Stimulated activated CD8-positive, alpha-beta memory T cell treated with anti-CD3 and anti-CD28 coated beads, Interleukin-15, amount 100 ng/mL, for 24 hours (primary cell): Measurements from ENCODE around the gene ROBO2.

Experiments
- DNase-seq: peaks from one replicate; pipeline ENCODE4 v3.0.0-alpha.2; 2020; ENCODE audit warnings: low read depth

Gene ROBO2

DNA sequence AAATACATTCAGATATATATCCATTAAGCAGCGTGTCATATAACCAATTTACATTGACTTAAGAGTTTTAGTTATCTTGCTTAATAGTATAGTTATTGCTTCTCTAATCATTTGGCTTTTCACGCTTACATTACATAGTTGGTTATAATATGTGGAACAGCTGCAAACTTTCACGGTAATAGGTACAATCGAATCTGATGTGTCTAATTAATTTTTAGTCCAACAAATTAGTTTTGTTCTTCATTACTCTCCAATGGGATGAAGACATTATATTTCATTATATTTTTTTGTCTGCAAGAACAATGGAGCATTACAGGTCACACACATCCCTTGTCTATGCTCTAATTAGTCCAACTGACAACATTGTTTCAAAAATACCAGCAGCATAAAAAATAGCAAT is 546.3 kb downstream of the ROBO2 start:
- no peak for DNase-seq

DNA sequence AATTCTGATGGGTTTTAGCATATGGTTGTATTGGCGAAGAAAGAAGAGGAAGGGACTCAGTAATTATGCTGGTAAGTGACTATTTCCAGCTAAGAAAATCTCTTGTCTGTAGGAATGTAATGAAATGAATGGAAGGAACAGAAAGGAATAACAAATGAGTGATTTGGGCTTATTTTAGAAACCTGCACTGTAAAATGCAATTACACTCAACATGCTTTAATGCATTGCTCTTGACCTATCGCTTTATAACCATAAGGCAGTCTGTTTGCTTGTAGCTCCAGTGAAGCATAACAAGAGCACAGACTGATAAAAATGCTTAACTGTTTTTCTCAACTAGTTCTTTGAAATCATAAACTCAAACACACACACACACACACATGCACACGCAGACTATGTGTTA is 549.0 kb downstream of the ROBO2 start:
- DNase-seq = no peak

DNA sequence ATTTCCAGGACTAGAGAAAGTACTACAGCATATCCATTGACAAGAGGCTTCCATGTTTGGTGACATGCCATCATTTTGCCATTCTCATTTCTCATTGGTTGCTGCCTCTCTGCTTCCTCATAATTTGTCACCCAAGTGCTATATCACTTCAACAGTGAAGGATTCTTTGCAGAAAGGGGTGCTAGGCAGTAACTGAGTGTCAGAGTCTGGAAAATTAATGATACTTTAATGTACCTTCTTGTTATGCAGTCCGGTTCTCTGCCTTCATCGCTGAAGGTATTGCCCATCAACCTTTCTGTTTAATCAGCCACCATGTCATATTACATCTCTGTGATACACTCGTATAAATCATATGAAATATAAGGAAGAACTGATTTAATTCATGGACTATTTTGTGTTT is 550.3 kb downstream of the ROBO2 start:
- DNase-seq = no peak

DNA sequence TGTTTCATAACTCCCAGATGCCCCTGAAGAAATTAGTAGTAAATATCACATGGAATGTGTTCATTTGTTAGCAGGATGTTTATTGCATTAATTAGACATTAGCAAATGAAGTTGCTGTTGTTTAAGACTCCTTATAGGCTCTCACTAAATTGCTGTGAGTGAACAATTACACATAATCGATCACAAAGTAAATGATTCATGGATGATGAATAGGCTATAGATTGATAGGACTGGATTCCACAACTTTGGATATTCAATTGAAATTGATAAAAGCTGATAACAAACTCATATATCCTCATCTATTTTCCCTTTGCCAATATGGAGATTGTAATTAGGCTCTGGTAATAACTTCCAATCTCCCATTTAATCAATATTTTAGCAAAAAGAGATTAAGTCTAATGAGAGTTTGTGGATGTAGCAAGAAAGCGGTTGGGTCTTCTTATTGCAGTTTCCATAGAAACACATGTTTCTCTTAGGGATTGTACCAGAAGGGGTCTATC is 555.5 kb downstream of the ROBO2 start:
- DNase-seq = no peak

GRCh38 chr3:77599948-77600347 is 560.0 kb downstream of the ROBO2 start:
- DNase-seq = no peak

DNA sequence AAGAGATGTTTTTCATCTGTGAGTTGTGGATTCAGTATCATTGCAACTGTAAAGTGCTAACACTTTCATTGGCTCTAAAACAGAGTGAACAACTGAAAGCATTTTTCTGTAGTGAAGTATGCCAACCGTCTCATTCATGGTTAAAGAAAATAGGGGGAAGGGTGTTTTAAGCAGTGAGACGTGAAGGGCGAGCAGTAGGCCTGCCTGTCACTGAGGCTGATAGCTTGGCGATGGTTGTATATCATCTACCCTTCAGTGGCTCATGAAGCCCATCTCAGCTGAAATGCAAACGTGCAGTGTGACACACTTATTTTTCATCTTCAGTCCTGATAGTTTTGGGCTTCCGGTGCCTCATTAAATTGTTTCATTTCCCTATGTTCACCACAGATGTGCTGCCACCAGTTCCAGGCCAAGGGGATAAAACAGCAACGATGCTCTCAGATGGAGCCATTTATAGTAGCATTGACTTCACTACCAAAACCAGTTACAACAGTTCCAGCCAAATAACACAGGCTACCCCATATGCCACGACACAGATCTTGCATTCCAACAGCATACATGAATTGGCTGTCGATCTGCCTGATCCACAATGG is 562.0 kb downstream of the ROBO2 start:
- no peak for DNase-seq

DNA sequence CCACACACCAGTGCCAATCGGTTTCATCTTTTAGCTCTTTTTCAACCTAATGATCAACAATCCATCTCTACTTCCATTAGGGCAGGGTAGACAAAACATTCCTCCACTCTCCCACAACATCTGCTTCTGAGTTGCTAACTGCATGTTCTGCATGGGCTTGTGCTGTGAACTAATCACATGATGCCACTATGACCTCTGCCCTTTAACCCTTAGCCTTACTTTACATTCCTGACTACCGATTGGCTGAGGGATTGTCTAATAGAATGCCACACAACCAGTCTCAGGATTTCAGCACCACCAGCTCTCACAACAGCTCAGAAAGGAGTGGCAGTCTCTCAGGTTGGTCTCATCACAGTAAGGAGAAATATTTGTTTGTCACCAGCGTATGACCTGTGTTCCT is 562.8 kb downstream of the ROBO2 start:
- DNase-seq = no peak

DNA sequence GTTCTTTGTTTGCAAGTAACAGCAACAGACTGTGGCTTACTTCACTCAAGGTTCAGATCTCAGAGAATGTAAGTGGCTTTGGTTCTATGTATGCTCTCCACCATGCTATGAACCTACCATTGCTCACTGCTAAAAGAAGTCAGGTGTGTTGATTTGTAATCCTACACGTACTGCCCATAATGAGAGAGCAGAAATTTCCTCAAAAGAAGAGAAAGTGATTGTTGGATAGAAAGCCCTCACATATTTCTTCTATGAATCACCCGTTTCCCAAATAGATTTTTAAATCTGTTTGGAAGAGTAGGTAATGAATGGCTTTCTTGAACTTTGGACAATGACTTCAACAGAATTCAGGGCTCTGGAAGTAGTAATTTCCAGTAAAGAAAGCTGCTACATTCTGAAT is 565.4 kb downstream of the ROBO2 start:
- DNase-seq = no peak

DNA sequence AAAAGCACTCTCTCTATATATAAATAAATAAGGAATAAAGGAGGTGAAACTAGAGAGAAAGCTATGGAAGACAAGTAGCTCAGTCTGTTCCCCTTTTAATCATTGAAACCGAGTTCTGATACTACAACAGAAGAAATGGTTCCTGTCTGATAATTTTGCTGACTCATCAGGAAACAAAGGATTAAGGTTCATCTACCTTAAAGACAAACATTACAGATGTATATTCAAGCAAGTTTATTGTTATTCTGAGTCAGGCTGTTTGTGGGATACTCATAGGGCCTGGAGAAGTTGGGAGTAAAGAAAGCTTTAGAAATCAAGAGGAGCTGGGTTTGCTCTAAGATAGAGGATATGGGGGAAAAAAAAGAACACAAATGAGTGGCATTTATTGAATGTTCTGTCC is 566.0 kb downstream of the ROBO2 start:
- DNase-seq = no peak

GRCh38 chr3:77606372-77606771 is 566.5 kb downstream of the ROBO2 start:
- no peak for DNase-seq

GRCh38 chr3:77618686-77619085 is 578.8 kb downstream of the ROBO2 start:
- no peak for DNase-seq

GRCh38 chr3:77620009-77620408 is 580.1 kb downstream of the ROBO2 start:
- DNase-seq = no peak

DNA sequence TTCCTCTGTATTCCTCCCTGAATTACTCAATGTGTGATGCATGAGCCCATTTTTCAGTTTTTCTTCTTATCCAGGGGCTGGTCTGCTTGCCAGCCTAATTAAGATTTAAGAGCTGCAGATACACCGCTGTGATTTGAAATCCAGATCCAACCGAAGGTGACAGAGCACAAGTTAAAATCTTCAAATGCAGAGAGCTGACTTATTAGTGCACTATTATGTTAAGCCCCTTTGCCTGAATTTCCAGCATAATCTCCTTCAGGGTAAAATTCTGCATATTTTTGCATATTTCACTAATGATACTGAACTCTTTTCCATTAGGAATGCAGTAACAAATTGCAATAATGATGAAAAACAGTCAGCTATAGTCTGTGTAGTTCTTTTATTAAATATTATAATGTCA is 583.6 kb downstream of the ROBO2 start:
- DNase-seq = no peak

DNA sequence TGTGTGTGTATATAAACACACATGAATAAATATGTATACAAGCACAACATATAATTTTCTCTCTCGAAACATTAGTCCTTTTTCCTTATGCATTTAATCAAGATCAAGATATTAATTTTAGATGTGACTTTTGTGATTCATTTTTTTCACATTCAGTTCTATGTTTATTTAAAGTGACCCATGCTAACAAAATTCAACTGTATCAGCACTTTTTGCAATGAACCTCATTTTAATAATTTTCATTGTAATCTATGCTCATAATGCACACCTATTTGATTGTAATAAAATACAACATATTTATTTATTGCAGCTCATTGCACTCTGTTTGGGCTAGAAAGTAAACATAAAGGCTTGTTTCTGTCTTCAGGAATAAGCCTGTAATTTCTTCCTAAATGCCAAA is 586.3 kb downstream of the ROBO2 start:
- DNase-seq = no peak

- DNase-seq = no peak
Measured at GRCh38 chr3:77648214-77648613, 608.3 kb downstream of the ROBO2 start.

DNA sequence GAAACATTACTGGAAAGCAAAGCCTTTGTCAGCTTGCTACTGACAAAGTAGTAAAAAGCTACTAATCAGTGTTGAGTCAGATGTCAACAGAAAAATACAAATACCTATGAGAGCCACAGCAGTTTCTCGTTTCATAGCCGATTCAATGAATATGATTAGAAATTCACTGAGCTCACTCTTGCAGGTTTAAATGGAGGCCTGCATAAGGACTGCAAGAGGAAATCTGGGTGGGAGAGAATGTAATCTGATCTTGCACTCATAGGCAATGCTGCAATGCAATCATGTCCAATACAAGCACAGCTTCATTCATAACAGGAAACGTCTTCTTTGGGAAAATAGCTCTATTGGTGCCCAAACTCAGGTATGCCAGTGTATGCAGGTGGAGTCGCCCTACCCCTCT is 608.8 kb downstream of the ROBO2 start:
- DNase-seq = no peak

GRCh38 chr3:77652624-77653023 is 612.7 kb downstream of the ROBO2 start:
- no peak for DNase-seq

GRCh38 chr3:77655396-77655795 is 615.5 kb downstream of the ROBO2 start:
- no peak for DNase-seq

DNA sequence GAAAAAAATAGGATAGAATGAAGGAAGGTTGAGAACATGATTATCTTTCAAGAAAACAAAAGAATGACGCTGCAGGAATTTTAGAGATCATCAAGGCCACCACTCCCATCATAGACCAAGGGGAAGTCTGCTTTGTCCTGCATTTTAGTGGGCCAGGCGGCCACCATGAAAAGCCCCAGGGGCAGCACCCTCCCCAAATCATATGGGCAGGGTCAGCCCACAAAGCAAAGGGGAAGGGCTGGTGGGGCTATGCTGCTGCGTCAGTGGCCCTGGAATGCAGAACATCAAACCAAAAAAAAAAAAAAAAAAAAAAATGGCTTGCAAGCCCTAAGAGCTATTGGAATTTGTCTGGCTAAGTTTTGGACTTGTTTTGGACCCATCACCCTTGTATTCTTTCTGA is 620.8 kb downstream of the ROBO2 start:
- no peak for DNase-seq

DNA sequence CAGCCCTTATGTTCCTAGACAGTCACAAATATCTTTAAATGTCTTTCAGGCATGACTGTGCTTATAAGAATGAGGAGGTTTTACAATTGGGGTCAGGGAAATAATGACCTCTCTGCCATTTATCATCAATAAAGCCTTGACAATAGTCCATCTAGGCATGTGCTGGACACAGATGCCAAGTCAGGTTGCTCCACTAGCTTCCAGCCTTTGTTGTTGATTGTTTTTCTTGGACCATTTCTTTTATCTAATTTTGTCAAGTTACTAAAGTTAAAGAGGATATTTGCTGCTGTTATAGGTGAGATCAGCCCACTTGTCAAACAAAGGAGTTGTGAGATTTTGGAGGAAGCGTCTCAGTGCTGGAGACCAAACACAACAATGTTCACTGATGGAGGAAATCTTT is 628.0 kb downstream of the ROBO2 start:
- no peak for DNase-seq

GRCh38 chr3:77668376-77668775 is 628.5 kb downstream of the ROBO2 start:
- no peak for DNase-seq

- no peak for DNase-seq
Measured at GRCh38 chr3:77672016-77672415, 632.1 kb downstream of the ROBO2 start.

- DNase-seq = no peak
Measured at GRCh38 chr3:77682162-77682561, 642.3 kb downstream of the ROBO2 start.

DNA sequence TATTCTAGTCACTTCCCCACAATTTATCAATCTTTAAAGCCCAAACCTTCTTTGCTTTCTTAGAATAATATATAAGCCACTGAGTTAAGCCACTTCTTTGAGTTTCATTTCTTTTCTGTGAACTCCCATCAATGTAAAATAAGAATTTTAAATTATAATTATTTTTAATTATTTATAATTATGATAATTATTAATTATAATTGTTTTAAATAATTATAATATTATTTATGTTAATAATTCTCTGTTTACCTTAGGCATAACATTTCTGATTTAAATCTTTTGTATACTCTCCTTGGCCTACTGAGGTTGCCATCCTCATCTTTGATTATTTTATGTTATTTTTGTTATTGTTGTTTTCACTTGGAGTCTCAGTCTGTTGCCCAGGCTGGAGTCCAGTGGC is 644.2 kb downstream of the ROBO2 start:
- DNase-seq = no peak

GRCh38 chr3:77685713-77686112 is 645.8 kb downstream of the ROBO2 start:
- DNase-seq = no peak
